GM12892 (cell line): ENCODE data around the gene STXBP5L.

Source experiments
- POLR2A ChIP-seq: IDR thresholded peaks from 2 replicates; pipeline ENCODE4 v1.6.1; 2011; ENCODE audit warnings: low read depth, low read length, control low read depth
- POLR2AphosphoS5 ChIP-seq: IDR thresholded peaks from 2 replicates; pipeline ENCODE4 v1.6.1; 2011; ENCODE audit warnings: low read depth, low read length, control low read depth
- TAF1 ChIP-seq: IDR thresholded peaks from 2 replicates; pipeline ENCODE4 v1.6.1; 2011; ENCODE audit warnings: low read depth, mild to moderate bottlenecking, control low read depth, low read length, borderline replicate concordance

DNA sequence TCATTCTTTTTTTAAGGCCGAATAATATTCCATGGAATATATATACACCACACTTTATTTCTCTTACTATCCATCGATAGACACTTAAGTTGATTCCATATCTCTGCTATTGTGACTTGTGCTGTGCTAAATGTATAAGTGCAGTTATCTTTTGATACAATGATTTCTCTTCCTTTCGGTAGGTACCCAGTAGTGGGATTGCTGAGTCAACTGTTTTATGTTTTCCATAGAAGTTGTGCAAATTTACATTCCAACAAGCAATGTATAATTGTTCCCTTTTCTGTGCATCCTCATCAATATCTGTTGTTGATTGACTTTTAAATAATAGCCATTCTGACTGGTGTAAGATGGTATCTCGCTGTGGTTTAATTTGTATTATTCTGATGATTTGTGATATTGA is 81.0 kb downstream of the STXBP5L start:
- TF ChIP-seq POLR2A (no peak), POLR2AphosphoS5 (no peak), TAF1 (no peak)
